Transverse colon (tissue), 3 donors: ENCODE measurements around the gene TCF19.

Experiments
- CTCF ChIP-seq, 5 experiments: fragments of 200-600 bp in 3 of 5; fragments of 450-650 bp in 2 of 5; sonication (generic) in 3 of 5; IDR thresholded peaks; 1 replicate in 2 of 5; 2 replicates in 3 of 5; pipeline ENCODE4 v1.5.1; 2016 to 2017; ENCODE audit warnings: antibody characterized with exemption in 5 of 5, inconsistent platforms in 3 of 5, mild to moderate bottlenecking in 2 of 5, moderate library complexity in 1 of 5
- EP300 ChIP-seq: sonication (generic); formaldehyde crosslinking; IDR thresholded peaks from one replicate; pipeline ENCODE4 v1.6.1; 2017; ENCODE audit warnings: antibody characterized with exemption, low read depth
- POLR2A ChIP-seq: fragments of 450-650 bp; IDR thresholded peaks from one replicate; pipeline ENCODE4 v1.6.1; 2016; ENCODE audit warnings: antibody characterized with exemption, mild to moderate bottlenecking, moderate library complexity

GRCh38 chr6:31168606-31169005 lies 10.2 kb downstream of the TCF19 start:
- TF ChIP-seq CTCF (IDR thresholded peaks at IDR 0.05) (no peak), POLR2A (no peak), EP300 (no peak)
